Left colon (tissue), 2 donors: Measurements from ENCODE around the gene CHMP4B. TPM values are rescaled to one million over a fixed set of nuclear protein-coding genes. Genes with fewer than 3 reads are reported as not detected.

Source experiments
- ATAC-seq: fragments of 200-7000 bp; cut with Tn5 transposase; one replicate; pipeline ENCODE4 v1.9.1; 2020; ENCODE audit warnings: mild to moderate bottlenecking, moderate library complexity
- DNase-seq, 2 donors: peaks; one replicate each; pipeline ENCODE4 v3.0.0-alpha.2; 2020
- intact Hi-C, 2 donors: fragments of 100-400 bp; cut with DNase I in 1 of 2; cut with micrococcal nuclease in 1 of 2; formaldehyde crosslinking; loops; one replicate each; pipeline versions ENCODE4 v1.11.2 to v1.14.0; 2022; cut with DNase I, micrococcal nuclease
- total RNA-seq, 2 donors: library from RNA; stranded (reverse); fragmentation: NEBNext Ultra II Directional; extraction: Animal tissue kit (Norgen Biotek cat#: 25700); gene quantifications; one replicate each; pipeline ENCODE4 v1.2.1, GENCODE V29; 2021
- donor health status: DM: no; HTN: no; CAD: no.
- donor health status: DM: yes; HTN: yes; CAD: no.

The CHMP4B gene
- total RNA-seq, 2 donors from 2014 or later, result 166 to 233 TPM

GRCh38 chr20:33812908-33813462, 1.8 kb downstream of the CHMP4B start:
- ATAC-seq, result peak; percentile 40
- DNase-seq, result peak in 1 of 2 donors; percentile 63
- intact Hi-C loops, result no loop called here

- DNase-seq, result peak; percentile 48 to 73
- intact Hi-C loops, result no loop called here
- ATAC-seq, result peak; percentile 55
Measured at GRCh38 chr20:33814238-33814712, 3.1 kb downstream of the CHMP4B start.

DNA sequence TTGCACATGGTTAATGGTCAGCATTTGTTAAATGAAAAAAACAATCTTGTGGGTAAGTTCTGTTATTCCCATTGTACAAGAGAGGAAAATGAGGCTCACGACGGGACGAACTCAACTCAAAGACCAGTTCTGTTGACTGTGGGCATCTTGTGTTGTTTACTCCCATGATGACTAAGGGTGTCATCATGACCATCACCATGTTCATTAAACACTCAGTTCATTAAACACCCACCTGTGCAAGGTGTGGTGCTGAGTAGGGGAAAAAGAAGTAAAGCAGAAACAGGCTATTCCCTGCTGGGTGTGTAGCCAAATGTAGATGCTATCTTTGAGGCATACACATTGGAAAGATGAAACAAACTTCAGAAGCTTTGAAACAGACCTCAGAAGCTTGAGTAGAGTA, 4.5 kb downstream of the CHMP4B start:
- DNase-seq (no peak), ATAC-seq (no peak)
- intact Hi-C loops, result no loop called here

GRCh38 chr20:33816191-33816590, 5.0 kb downstream of the CHMP4B start:
- intact Hi-C loops, result no loop called here
- ATAC-seq (no peak), DNase-seq (no peak)

DNA sequence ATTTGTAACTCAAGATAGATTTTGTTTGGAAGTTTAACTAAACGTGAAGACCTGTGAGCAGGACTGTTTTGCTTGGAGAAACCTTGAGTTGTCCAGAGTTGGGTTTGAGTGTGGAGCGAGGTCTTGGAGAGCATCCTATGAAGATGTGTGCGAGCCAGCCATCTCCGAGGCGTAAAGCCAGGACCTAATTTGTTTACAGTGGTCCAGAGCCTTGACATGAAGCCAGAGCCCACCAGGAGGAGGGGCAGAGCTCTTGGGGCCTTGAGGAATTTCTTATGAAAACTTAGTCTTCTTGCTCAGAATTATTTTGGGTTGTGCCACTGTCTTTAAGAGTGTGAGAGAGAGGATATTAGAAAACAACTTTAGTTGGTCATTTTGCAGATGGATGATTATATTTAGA, 6.3 kb downstream of the CHMP4B start:
- DNase-seq, result no peak
- no peak for ATAC-seq
- intact Hi-C loops, result no loop called here

- no peak for ATAC-seq
- intact Hi-C loops, result no loop called here
- no peak for DNase-seq
Measured at GRCh38 chr20:33819456-33819855, 8.3 kb downstream of the CHMP4B start.

DNA sequence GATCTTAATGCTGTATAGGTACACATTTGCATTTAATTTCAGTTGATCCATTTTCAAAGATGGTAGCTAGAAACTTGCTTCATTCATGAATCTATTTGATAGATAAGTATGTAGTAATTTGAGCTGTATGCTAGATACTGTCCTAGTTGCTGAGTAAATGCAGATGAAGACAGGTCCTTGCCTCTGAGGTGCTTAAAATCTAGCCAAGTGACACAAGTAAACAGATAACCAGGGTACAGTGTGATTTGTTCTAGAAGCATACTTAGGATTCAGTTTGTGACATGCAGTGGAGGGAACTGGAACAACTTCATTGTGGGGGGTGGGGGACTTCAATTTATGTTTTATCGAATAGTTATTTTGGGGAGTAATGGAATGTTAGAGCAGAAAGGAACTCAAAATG, 9.2 kb downstream of the CHMP4B start:
- intact Hi-C loops, result no loop called here

DNA sequence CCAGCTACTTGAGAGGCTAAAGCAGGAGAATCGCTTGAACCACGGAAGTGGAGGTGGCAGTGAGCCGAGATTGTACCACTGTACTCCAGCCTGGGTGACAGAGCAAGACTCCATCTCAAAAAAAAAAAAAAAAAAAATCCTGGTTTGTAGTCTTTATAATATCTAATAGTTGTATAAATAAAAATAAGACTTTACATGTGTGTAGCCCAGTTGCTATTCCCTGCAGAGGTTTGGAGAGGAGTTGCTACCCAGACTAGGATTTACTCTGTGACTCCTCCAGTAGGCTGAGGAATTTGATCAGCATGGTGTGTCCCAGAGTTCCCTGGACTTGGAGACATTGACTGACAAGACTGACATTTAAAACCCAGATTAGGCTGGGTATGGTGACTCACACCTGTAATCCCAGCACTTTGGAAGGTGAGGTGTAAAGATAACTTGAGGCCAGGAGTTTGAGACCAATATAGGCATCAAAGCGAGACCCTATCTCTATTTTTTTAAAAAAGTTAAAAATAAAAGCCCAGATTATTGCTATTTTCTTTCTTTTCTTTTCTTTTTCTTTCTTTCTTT, 10.2 kb downstream of the CHMP4B start:
- DNase-seq (no peak), ATAC-seq (peak; percentile 10)
- intact Hi-C loops, result no loop called here

More for the DNA sequence above, 9.2 kb downstream of the CHMP4B start:
- DNase-seq (no peak), ATAC-seq (no peak)

GRCh38 chr20:33822423-33822822, 11.3 kb downstream of the CHMP4B start:
- ATAC-seq, result no peak
- no peak for DNase-seq
- intact Hi-C loops, result no loop called here

- ATAC-seq (no peak), DNase-seq (no peak)
- intact Hi-C loops, result no loop called here
Measured at GRCh38 chr20:33822991-33823390, 11.8 kb downstream of the CHMP4B start.

DNA sequence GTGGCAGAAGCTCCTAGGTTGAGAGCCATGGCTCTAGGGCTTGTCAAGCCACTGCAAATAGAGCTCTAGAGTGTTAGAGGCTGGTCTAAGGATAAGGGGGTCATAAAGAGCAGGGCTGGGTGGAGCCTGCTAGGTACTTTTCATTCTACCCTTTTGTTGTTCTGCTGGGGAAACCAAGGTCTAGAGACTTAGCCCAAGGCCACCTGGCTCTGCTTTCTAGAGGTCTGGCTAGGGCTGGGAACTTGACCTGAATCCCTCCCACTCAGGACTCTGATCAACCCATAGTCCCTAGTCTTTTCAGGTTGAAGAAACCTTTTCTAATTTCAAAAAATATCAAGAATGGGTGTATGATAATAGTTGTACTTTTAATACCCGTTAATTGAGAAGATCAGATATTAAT, 13.7 kb downstream of the CHMP4B start:
- intact Hi-C loops, result no loop called here
- ATAC-seq, result peak; percentile 34
- DNase-seq, result no peak

- peak; percentile 80 for ATAC-seq
- intact Hi-C loops, result no loop called here
- peak in 1 of 2 donors; percentile 38 for DNase-seq
Measured at GRCh38 chr20:33825340-33826269, 14.5 kb downstream of the CHMP4B start.

- DNase-seq (no peak), ATAC-seq (peak; percentile 52)
- intact Hi-C loops, result no loop called here
Measured at GRCh38 chr20:33826270-33826897, 15.2 kb downstream of the CHMP4B start.

GRCh38 chr20:33827109-33827508, 16.0 kb downstream of the CHMP4B start:
- no peak for DNase-seq
- intact Hi-C loops, result no loop called here
- ATAC-seq, result no peak

DNA sequence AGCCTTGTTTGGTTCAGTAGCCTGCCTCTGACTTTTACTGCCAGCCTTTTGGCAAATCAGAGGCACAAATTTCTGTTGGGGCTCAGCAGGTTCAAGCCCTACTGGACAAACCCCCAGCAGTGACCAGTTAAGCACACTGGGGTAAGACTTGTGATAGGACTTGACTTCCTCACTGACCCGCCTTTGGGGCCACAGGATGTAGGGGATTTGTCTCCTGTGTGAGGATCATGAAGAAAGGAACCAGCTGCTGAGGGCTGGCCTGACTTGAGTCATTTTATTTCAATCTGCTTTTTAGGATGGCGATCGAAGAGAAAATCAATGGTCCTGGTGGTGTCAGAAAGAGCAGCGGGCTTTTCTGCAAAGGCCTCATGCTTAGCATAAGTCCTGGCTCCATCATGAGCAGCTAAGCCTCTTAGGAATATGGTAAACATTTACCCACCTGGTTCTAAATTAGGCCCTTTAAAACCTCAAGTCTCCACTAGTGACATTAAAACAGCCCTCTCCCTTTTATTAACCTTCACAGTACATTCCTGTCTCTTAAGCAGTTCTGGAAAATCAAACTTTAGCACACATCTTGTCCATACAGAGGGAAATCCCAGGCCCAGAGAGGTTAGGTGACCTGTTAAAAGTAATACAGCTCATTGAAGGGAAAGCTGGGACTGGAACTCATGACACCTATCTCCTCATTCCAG, 16.6 kb downstream of the CHMP4B start:
- intact Hi-C loops, result no loop called here
- ATAC-seq, result no peak
- DNase-seq, result no peak

- no peak for ATAC-seq
- intact Hi-C loops, result no loop called here
Measured at GRCh38 chr20:33828326-33828844, 17.2 kb downstream of the CHMP4B start.

DNA sequence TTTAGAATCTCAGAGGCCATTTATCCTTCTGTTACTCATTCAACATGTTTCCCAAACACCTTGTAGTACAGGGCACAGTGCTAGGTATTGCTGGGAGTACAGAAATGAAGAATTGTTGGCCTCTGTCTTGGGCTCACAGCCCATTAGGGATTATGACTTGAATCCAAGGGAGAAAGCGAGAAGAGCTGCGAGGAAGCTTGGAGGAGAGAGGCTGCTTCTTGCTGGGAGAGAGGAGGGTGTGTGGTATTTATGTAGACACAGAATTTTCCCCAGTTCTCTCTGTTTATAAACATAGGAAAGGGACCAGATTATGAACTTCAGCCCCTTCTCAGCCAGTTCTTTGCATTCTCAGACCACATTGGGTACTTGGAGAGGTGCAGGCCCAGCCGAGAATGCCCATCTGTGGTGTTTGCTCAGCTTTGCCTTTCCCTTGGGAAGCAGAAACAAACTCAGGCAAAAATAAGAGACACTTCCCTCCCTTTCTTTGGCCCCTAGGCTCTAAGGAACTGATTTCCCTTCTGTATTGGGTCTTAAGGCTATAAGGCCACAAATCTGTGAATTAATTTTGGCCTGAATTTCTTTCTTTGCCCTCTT, 17.9 kb downstream of the CHMP4B start:
- no peak for ATAC-seq
- intact Hi-C loops, result no loop called here
- DNase-seq, result no peak

More at GRCh38 chr20:33828326-33828844, 17.2 kb downstream of the CHMP4B start:
- DNase-seq, result no peak

DNA sequence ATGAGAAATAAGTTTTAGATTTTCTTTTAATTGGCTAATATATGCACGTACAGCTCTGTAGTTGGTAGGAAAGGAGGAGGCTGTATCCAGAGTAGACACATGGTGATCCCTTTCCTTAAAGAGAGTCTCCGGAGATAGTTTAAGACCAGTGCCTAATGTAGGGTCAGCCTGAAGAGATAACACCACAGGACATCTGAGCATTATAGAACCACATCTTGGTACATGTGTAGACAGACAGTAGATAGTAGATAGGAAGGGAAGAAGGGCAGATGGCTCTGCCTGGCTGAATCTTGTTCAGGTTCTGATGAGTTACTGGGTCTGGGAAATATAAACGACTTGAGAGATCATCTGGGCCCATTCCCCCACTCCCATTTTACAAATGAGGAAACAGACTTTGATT, 18.5 kb downstream of the CHMP4B start:
- ATAC-seq (no peak), DNase-seq (no peak)
- intact Hi-C loops, result no loop called here
